ENCODE data around the gene PRRT1. TPM values are rescaled to one million over a fixed set of nuclear protein-coding genes. Genes with fewer than 3 reads are reported as not detected.

The PRRT1 gene
- total RNA-seq, 2 experiments from 2014 or later = 1.1 to 1.6 TPM

- intact Hi-C loops (cut with micrococcal nuclease) = no loop called here
- H3K27me3 Mint-ChIP-seq = no peaks in the 10 kb centered on the region
- H3K9me3 Mint-ChIP-seq = no peaks in the 10 kb centered on the region
- peak overlapping the region; percentile 50 for H3K27ac Mint-ChIP-seq
- no peak overlapping the region for H3K4me3 Mint-ChIP-seq
- no peak for TF ChIP-seq CTCF (IDR thresholded peaks at IDR 0.05)
- DNase-seq (no peak), ATAC-seq (no peak)
- CTCF ChIA-PET = no interaction called here
- peaks cover 58% of the 10 kb centered on the region for H3K4me1 Mint-ChIP-seq (ENCODE audit: low read depth)
- POLR2A ChIA-PET = interaction anchor here (6.5 kb wide), 1 partner anchor 9 kb away, joined by 72 read pairs; the partner anchor contains the start of genes GPSM3 and PBX2
- peaks cover 44% of the 10 kb centered on the region for H3K36me3 Mint-ChIP-seq (ENCODE audit: low read depth)
Measured at GRCh38 chr6:32181148-32181702, 29.5 kb upstream of the PRRT1 start.

GRCh38 chr6:32179766-32180405 lies 28.1 kb upstream of the PRRT1 start:
- Mint-ChIP-seq H3K36me3 (ENCODE audit: low read depth) (peaks cover 37% of the 10 kb centered on the region), H3K27me3 (no peaks in the 10 kb centered on the region), H3K27ac (peak overlapping the region; percentile 75), H3K9me3 (no peaks in the 10 kb centered on the region), H3K4me3 (peak overlapping the region; percentile 94), H3K4me1 (ENCODE audit: low read depth) (peaks cover 55% of the 10 kb centered on the region)
- no peak for ATAC-seq
- ChIA-PET POLR2A (interaction anchor here (1.0 to 6.5 kb wide), 3 partner anchors 10 to 49 kb away, joined by 3 to 72 read pairs (median 8); partner anchors contain the start of genes FKBPL, GPSM3 and PBX2), CTCF (interaction anchor here (0.8 to 1.7 kb wide), 5 partner anchors 13 to 61 kb away, joined by 3 to 6 read pairs (median 4); no protein-coding TSS in a partner anchor)
- DNase-seq = no peak
- intact Hi-C loops (cut with micrococcal nuclease) = loop anchor here (2.0 kb wide), 1 partner anchor 15 kb away; no protein-coding TSS in a partner anchor
- TF ChIP-seq CTCF (IDR thresholded peaks at IDR 0.05) = no peak

GRCh38 chr6:32178547-32179440 lies 27.1 kb upstream of the PRRT1 start:
- Mint-ChIP-seq H3K4me3 (peak overlapping the region; percentile 94), H3K9me3 (no peaks in the 10 kb centered on the region), H3K27me3 (no peaks in the 10 kb centered on the region), H3K36me3 (ENCODE audit: low read depth) (peaks cover 34% of the 10 kb centered on the region), H3K4me1 (ENCODE audit: low read depth) (peaks cover 62% of the 10 kb centered on the region), H3K27ac (peak overlapping the region; percentile 96)
- ChIA-PET CTCF (interaction anchor here (0.8 to 1.7 kb wide), 5 partner anchors 14 to 60 kb away, joined by 3 to 6 read pairs (median 4); no protein-coding TSS in a partner anchor), POLR2A (interaction anchor here (0.9 to 6.5 kb wide), 6 partner anchors 11 to 50 kb away, joined by 3 to 72 read pairs (median 6); partner anchors contain the start of genes ATF6B, FKBPL, GPSM3 and PBX2)
- no peak for TF ChIP-seq CTCF (IDR thresholded peaks at IDR 0.05)
- DNase-seq (no peak), ATAC-seq (no peak)
- intact Hi-C loops (cut with micrococcal nuclease) = loop anchor here (2.0 kb wide), 1 partner anchor 16 kb away; no protein-coding TSS in a partner anchor

GRCh38 chr6:32177788-32178546 lies 26.2 kb upstream of the PRRT1 start, which contains the start of gene RNF5:
TSS of gene RNF5 (plus strand) at chr6:32178405. CDS start at chr6:32178512, 107 bp downstream.
- ChIA-PET POLR2A (interaction anchor here (1.0 to 6.5 kb wide), 5 partner anchors 10 to 668 kb away, joined by 3 to 72 read pairs (median 5); partner anchors contain the start of genes ATF6B, GPSM3 and PBX2), CTCF (interaction anchor here (0.8 kb wide), 1 partner anchor 18 kb away, joined by 3 read pairs; no protein-coding TSS in a partner anchor)
- Mint-ChIP-seq H3K4me1 (ENCODE audit: low read depth) (peaks cover 66% of the 10 kb centered on the region), H3K27ac (peak within 1 kb of the TSS; percentile 96), H3K4me3 (peak within 1 kb of the TSS; percentile 94), H3K36me3 (ENCODE audit: low read depth) (peaks cover 31% of the 10 kb centered on the region), H3K9me3 (no peaks in the 10 kb centered on the region), H3K27me3 (no peaks in the 10 kb centered on the region)
- ATAC-seq (peak; percentile 88), DNase-seq (peak; percentile 98)
- no peak for TF ChIP-seq CTCF (IDR thresholded peaks at IDR 0.05)
- intact Hi-C loops (cut with micrococcal nuclease) = loop anchor here (2.0 kb wide), 1 partner anchor 17 kb away; no protein-coding TSS in a partner anchor
